Sigmoid colon (tissue), 7 donors: ENCODE measurements around the gene SEC14L1. TPM values are rescaled to one million over a fixed set of nuclear protein-coding genes. Genes with fewer than 3 reads are reported as not detected.
A peak's percentile ranks its signal among the peaks of the same experiment; 100 is the strongest.

ENCODE experiments used
- DNase-seq: peaks from one replicate; pipeline ENCODE4 v3.0.0-alpha.2; 2019
- H3K27ac ChIP-seq, 4 donors: fragments of 200-600 bp; sonication (generic); one replicate each; pipeline ENCODE4 v1.5.1; 2016 to 2019; ENCODE audit warnings: mild to moderate bottlenecking in 1 of 4
- H3K27me3 ChIP-seq, 3 donors: fragments of 200-600 bp; sonication (generic); one replicate each; pipeline ENCODE4 v1.5.1; 2019; ENCODE audit warnings: mild to moderate bottlenecking in 1 of 3
- H3K36me3 ChIP-seq, 4 donors: fragments of 200-600 bp; sonication (generic); one replicate each; pipeline ENCODE4 v1.5.1; 2016 to 2019
- H3K4me1 ChIP-seq, 4 donors: fragments of 200-600 bp; sonication (generic); one replicate each; pipeline ENCODE4 v1.5.1; 2017 to 2019
- H3K4me3 ChIP-seq, 4 donors: fragments of 200-600 bp; sonication (generic); one replicate each; pipeline ENCODE4 v1.5.1; 2017 to 2019; ENCODE audit warnings: mild to moderate bottlenecking in 2 of 4, moderate library complexity in 1 of 4
- H3K9me3 ChIP-seq, 4 donors: fragments of 200-600 bp in 3 of 4; sonication (generic) in 3 of 4; one replicate each; pipeline versions ENCODE4 v1.5.1 to v1.6.1; 2013 to 2019
- EP300 ChIP-seq, 4 donors: sonication (generic); formaldehyde crosslinking; IDR thresholded peaks; one replicate each; pipeline ENCODE4 v1.6.1; 2017; ENCODE audit warnings: antibody characterized with exemption in 4 of 4
- POLR2A ChIP-seq, 2 donors: fragments of 450-650 bp; IDR thresholded peaks; one replicate each; pipeline ENCODE4 v1.6.1; 2016; ENCODE audit warnings: antibody characterized with exemption in 2 of 2, mild to moderate bottlenecking in 2 of 2, moderate library complexity in 2 of 2
- POLR2AphosphoS5 ChIP-seq, 4 donors: sonication (generic); formaldehyde crosslinking; IDR thresholded peaks; one replicate each; pipeline ENCODE4 v1.6.1; 2017; ENCODE audit warnings: antibody characterized with exemption in 4 of 4
- WGBS, 2 donors: extraction: QIAGEN DNeasy Blood & Tissue Kit; methylation state at CpG; one replicate each; pipeline ENCODE4 v1.1.7; 2013; 5-methylcytosine and 5-hydroxymethylcytosine counted together
- intact Hi-C: fragments of 100-400 bp; cut with DNase I; formaldehyde crosslinking; loops from one replicate; pipeline ENCODE4 v1.15.1; 2023
- polyA plus RNA-seq, 3 donors: library from polyadenylated mRNA; stranded (reverse); fragments of 200-250 nt; gene quantifications; one replicate each; pipeline ENCODE4 v1.2.3, GENCODE V29; 2013
- total RNA-seq, 4 donors: library from RNA; depleted of rRNA; stranded (reverse); fragments of >200 nt; gene quantifications; one replicate each; pipeline ENCODE4 v1.1.0, GENCODE V29; 2016
- TF ChIP-seq, protein P1 (sequence below), 4 experiments: fragments of 450-650 bp in 3 of 4; fragments of 200-600 bp in 1 of 4; IDR thresholded peaks; one replicate each; pipeline ENCODE4 v1.5.1; 2016 to 2019; ENCODE audit warnings: antibody characterized with exemption in 4 of 4, mild to moderate bottlenecking in 3 of 4, moderate library complexity in 2 of 4
- donor health status: healthy with polysubstance abuse.
- donor health status: Bipolar disorder and iron deficiency.
- donor health status: healthy.

The SEC14L1 gene
- total and polyA plus RNA-seq, 7 donors, result 9.6 to 39.9 (median 20.1) TPM

DNA sequence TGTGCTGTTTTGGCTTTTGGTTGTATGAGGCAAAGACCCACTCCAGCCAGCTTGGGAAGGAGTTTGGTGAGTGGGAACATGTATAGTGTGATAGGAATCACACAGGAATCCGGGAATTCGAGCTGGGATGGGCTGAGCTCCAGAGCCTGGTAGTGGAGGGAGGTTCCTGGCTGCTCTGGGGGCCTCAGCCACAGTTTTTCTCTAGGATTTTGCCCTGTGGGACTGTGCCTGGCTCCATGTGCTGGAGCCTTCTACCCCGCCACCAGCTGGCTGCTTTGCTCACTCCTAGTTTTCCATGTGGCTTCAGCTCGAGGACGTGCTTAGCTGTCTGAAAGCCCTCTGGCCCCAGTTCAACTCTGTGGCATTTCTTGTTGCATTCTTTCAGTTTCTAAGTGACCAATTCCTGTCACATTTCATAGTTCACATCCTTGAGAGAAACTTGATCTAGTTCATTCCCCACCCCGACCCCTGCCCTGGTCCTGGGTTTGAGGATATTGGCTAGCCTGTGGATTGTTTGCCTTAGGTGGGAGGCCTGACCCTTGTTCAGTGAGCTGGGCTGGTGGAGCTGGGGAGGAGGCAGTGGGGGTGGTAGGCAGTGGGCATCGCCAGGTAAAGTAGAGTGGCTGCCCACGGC lies 5.0 kb downstream of the SEC14L1 start:
- peaks cover 0 to 48% (median 0%) of the 10 kb centered on the region in 4 donors for H3K36me3 ChIP-seq
- peak overlapping the region; percentile 36 to 98 (median 66) for H3K27ac ChIP-seq
- no peak overlapping the region for H3K4me3 ChIP-seq
- peak; percentile 83 for DNase-seq
- no peaks in the 10 kb centered on the region for H3K9me3 ChIP-seq
- whole genome bisulfite sequencing, 2 donors, result 34 to 47% methylated on average over 8 of the region's 8 CpGs
- H3K4me1 ChIP-seq, result peaks cover 0 to 37% (median 29%) of the 10 kb centered on the region in 4 donors
- intact Hi-C loops, result no loop called here
- TF ChIP-seq, protein P1, sequence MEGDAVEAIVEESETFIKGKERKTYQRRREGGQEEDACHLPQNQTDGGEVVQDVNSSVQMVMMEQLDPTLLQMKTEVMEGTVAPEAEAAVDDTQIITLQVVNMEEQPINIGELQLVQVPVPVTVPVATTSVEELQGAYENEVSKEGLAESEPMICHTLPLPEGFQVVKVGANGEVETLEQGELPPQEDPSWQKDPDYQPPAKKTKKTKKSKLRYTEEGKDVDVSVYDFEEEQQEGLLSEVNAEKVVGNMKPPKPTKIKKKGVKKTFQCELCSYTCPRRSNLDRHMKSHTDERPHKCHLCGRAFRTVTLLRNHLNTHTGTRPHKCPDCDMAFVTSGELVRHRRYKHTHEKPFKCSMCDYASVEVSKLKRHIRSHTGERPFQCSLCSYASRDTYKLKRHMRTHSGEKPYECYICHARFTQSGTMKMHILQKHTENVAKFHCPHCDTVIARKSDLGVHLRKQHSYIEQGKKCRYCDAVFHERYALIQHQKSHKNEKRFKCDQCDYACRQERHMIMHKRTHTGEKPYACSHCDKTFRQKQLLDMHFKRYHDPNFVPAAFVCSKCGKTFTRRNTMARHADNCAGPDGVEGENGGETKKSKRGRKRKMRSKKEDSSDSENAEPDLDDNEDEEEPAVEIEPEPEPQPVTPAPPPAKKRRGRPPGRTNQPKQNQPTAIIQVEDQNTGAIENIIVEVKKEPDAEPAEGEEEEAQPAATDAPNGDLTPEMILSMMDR (IDR thresholded peaks at IDR 0.05), result no peak
- peak in 2 of 4 donors; percentile 21 to 32 for TF ChIP-seq POLR2AphosphoS5 (IDR thresholded peaks at IDR 0.05)
- no peaks in the 10 kb centered on the region for H3K27me3 ChIP-seq

DNA sequence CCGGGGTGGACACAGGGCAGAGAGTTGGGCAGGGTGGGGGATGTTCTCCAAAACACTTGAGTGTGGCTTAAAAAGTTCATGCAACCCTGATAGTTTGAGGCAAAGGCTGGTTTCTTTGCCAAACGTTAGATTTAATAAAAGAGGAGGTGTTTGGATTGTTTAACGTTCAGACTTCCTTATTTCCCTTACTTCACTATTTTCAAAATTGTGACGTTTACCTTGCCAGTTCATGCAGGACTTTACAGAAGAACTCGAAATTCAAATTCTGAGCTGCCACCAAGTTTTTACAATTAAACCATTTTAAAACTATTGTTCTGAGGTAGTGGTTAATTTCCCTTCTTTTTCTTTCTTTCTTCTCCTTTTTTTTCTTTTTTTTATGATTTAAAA lies 5.5 kb downstream of the SEC14L1 start:
- H3K4me1 ChIP-seq, result peaks cover 0 to 41% (median 31%) of the 10 kb centered on the region in 4 donors
- H3K9me3 ChIP-seq, result no peaks in the 10 kb centered on the region
- no peak overlapping the region for H3K4me3 ChIP-seq
- no peak for DNase-seq
- peak overlapping the region; percentile 36 to 98 (median 66) for H3K27ac ChIP-seq
- H3K36me3 ChIP-seq, result peaks cover 0 to 51% (median 0%) of the 10 kb centered on the region in 4 donors
- intact Hi-C loops, result no loop called here
- WGBS, 2 donors, result 24 to 32% methylated on average over 5 of the region's 5 CpGs
- TF ChIP-seq POLR2A (IDR thresholded peaks at IDR 0.05), result no peak
- TF ChIP-seq, protein P1 (IDR thresholded peaks at IDR 0.05), result no peak
- no peak for TF ChIP-seq POLR2AphosphoS5 (IDR thresholded peaks at IDR 0.05)
- no peak for TF ChIP-seq EP300 (IDR thresholded peaks at IDR 0.05)
- no peaks in the 10 kb centered on the region for H3K27me3 ChIP-seq

DNA sequence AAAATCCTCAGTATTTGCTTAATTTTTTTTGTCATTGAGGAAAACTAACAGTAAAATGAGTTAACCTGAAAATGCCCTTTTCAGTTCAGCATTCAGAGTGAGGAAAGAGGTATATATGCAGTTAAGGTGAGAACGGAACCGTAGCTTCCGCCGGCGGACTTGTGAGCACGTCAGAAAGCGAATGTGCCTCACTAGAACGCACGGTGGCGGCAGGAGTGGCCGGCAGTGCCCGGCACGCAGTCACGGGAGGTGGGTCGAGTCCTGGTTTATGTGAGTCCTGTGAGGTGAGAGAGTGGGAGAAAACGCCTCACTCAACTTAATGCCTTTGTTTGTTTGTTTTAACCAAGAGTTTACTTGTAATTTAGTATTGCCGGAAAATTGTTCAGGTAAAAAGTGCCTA lies 6.1 kb downstream of the SEC14L1 start:
- peaks cover 0 to 58% (median 0%) of the 10 kb centered on the region in 4 donors for H3K36me3 ChIP-seq
- DNase-seq, result no peak
- peaks cover 0 to 38% (median 29%) of the 10 kb centered on the region in 4 donors for H3K4me1 ChIP-seq
- H3K27me3 ChIP-seq, result no peaks in the 10 kb centered on the region
- TF ChIP-seq EP300 (IDR thresholded peaks at IDR 0.05), result no peak
- TF ChIP-seq POLR2AphosphoS5 (IDR thresholded peaks at IDR 0.05), result no peak
- TF ChIP-seq POLR2A (IDR thresholded peaks at IDR 0.05), result no peak
- TF ChIP-seq, protein P1 (IDR thresholded peaks at IDR 0.05), result no peak
- no peak overlapping the region for H3K4me3 ChIP-seq
- intact Hi-C loops, result no loop called here
- H3K9me3 ChIP-seq, result no peaks in the 10 kb centered on the region
- H3K27ac ChIP-seq, result peak overlapping the region in 2 of 4 donors; percentile 81 to 98
- WGBS, 2 donors, result 18 to 55% methylated on average over 17 of the region's 17 CpGs

DNA sequence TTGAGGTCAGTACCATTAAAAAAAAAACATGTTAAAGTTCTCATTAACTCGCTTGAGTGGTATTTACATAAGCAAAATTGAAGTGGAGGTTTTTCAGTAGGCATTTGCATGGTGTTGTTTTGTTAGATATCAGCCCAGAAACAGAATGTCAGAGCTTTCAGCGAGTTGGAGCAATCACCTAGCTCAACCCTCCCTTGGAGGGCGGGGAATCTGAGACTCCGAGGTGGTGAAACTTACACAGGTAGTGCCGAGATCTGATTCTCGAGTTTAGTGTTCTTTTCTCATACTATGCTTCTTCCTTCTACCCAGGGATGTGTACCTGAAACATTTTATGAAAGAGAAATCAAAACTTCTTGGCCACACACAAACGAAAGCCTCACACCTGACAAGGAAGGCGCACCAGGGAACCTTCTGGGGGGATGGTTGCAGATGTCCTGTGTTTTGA lies 6.6 kb downstream of the SEC14L1 start:
- Histone ChIP-seq H3K4me1 (peaks cover 0 to 36% (median 26%) of the 10 kb centered on the region in 4 donors), H3K36me3 (peaks cover 0 to 59% (median 0%) of the 10 kb centered on the region in 4 donors), H3K4me3 (no peak overlapping the region), H3K27ac (peak overlapping the region in 2 of 4 donors; percentile 81 to 98), H3K27me3 (no peaks in the 10 kb centered on the region), H3K9me3 (no peaks in the 10 kb centered on the region)
- TF ChIP-seq POLR2AphosphoS5 (IDR thresholded peaks at IDR 0.05) (no peak), EP300 (IDR thresholded peaks at IDR 0.05) (no peak), POLR2A (IDR thresholded peaks at IDR 0.05) (no peak)
- TF ChIP-seq, protein P1 (IDR thresholded peaks at IDR 0.05), result no peak
- intact Hi-C loops, result no loop called here
- WGBS, 2 donors, result 30 to 67% methylated on average over 8 of the region's 8 CpGs
- no peak for DNase-seq
